GM04504 (cell line): ENCODE results near the gene SLC1A4.
A peak's percentile ranks its signal among the peaks of the same experiment; 100 is the strongest.
"Not testable (repeated sequence)": the region's sequence is repeated elsewhere in the genome, so short reads cannot be mapped to it uniquely, and the experiment has no call there.

Experiments
- DNase-seq: peaks from one replicate; pipeline ENCODE4 v3.0.0-alpha.2; 2012; ENCODE audit warnings: low read depth

SLC1A4 gene

DNA sequence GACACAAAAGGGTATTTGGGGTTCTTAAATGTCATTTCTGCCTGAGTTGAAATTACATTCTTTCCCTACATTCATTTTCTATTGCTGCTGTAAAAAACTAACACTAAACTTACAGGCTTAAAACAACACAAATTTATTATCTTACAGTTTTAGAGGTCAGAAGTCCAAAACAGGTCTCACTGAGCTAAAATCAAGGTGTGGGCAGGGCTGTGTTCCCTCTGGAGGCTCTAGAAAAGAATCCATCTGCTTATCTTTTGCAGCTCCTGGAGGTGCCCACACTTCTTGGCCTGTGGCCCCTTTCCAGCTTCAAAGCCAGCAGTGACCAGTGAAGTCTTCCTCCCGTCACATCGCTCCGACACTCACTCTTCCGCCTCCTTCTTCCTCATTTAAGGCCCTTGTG is 23.2 kb upstream of the SLC1A4 start:
- no peak for DNase-seq

DNA sequence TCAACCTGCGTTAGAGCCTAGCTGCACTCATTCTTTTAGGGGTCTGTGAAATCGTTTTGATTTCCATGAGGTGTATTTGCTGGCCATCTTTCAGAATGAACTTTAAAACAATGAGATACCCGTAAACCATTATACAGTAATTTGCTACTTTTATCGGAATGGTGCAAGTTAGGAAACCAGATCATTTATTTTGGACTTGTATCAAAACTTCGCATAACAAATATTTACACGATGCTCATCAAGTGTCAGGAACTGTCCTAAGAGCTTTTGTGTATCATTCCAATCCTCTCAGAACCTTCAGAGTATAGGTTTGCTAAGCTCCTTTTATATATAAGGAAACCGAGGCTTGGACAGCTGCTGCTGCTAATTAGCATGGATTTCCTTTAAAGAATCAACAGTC is 22.4 kb upstream of the SLC1A4 start:
- no peak for DNase-seq

DNA sequence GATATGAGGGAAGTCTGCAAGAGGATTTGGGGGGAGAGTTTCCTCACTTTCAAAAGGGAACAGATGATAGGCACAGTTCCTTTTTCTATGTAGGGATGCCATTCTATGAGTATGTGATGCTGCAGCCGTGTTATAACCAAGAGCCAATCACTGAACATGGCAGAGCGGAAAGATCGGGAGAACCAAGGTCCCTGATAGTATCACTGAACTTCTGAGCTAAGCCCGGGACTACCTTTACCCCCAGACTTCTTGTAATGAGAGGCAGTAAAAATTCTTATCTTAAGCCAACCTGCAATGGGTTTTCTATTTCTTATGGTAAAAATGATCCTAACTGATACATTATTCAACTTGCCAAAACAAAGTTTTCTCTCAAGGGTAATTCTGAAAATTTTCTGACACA is 21.6 kb upstream of the SLC1A4 start:
- DNase-seq = no peak

DNA sequence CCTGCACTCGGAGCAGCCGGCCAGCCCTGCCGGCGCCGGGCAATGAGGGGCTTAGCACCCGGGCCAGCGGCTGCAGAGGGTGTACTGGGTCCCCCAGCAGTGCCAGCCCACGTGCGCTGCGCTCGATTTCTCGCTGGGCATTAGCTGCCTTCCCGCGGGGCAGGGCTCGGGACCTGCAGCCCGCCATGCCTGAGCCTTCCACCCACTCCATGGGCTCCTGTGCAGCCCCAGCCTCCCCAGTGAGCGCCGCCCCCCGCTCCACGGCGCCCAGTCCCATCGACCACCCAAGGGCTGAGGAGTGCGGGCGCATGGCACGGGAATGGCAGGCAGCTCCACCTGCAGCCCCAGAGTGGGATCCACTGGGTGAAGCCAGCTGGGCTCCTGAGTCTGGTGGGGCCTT is 20.1 kb upstream of the SLC1A4 start:
- DNase-seq = not testable (repeated sequence)

DNA sequence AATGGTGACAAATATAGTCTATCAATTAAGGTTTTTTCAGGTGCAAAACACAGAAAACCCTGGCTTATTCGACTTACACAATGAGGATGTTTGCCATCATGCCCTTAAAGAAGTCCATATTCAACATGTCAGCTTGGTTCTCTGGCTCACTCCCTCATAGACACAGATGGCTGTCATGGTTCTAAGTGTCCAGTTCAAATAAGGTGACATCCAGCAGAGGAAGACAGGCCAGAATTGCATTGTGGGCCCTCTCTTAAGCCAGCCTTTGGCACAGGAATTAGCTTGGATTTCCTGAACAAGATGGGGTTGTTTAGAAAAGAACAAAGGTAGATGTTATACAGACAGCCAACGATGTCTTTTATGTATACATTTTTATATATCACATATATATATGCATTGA is 18.7 kb upstream of the SLC1A4 start:
- no peak for DNase-seq

DNA sequence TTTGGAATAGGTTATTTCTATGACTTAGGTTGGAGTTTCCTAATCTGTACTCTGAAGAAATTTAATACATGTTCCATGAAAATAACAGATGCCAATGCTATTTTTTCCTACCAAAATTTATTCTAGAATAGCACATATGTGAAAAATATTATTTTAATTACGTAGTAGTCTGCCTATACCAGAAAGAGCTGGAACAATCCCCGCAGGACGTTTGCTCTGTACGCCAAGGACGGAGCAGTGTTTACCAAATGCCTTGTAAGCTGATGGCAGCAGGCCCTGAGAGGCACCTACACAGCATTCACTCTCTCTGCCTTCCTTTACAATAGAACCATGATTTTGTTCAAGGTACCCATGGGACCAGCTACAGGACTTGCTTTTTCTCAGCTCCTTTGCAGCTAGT is 16.8 kb upstream of the SLC1A4 start:
- DNase-seq = no peak

DNA sequence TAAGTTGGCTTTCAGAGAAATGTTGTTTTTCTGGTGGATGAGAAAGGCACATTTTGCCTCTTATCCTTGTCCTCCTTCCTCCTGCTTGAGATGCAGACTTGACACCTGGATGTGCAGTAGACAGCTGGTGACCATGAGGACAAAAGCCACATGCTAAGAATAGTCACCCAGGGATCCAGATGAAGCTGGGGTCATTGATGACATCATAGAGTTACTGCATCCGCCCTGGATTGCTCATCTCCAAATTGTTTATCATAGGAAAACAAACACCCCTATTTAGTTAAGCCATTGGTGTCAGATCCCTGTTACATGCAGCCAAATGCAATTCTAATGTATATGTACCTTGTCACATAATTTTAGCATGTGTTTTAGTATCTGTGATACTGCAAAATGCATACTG is 16.3 kb upstream of the SLC1A4 start:
- no peak for DNase-seq

DNA sequence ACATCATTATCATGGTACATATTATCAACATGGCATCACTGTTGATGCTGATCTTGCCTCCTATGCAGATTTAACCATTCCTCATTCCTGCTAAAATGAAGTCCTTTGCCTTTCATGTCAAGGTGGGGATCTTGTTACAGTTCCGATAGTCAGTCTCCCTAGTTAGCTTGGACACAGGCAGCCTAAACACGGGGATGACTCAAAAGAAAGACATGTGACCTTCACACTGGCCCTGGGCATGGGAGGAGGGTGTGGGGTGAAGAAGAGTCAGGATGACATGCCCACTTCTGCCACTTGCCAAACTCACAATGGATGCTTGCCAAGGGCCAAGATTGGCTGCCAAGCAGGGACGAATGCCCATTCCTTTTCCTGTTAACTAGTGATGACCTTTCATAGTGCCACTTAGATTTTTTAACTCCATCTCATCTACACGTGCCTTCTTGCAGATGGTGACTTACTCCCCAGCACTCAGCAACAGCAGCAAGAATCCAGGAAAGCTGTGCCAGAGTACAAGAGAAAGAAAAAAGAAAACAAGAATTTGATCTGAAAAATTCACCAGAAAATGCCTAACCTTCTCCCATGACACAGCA is 13.9 kb upstream of the SLC1A4 start:
- DNase-seq = no peak

DNA sequence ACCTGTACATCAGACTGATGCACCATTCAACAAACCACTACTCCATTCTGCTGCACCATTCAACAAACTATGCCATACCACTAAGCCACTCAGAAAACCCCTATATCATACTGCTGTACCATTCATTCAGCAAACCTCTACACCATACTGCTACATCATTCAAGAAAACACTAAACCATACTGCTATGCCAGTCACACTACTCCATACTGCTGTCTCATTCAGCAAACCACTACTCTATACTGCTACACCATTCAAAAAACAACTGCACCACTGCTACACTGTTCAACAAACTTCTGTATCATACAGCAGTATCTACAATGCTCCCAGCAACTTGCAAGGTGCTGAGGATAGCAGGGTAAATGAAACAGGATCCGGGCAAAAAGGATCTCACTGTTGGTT is 12.9 kb upstream of the SLC1A4 start:
- no peak for DNase-seq

DNA sequence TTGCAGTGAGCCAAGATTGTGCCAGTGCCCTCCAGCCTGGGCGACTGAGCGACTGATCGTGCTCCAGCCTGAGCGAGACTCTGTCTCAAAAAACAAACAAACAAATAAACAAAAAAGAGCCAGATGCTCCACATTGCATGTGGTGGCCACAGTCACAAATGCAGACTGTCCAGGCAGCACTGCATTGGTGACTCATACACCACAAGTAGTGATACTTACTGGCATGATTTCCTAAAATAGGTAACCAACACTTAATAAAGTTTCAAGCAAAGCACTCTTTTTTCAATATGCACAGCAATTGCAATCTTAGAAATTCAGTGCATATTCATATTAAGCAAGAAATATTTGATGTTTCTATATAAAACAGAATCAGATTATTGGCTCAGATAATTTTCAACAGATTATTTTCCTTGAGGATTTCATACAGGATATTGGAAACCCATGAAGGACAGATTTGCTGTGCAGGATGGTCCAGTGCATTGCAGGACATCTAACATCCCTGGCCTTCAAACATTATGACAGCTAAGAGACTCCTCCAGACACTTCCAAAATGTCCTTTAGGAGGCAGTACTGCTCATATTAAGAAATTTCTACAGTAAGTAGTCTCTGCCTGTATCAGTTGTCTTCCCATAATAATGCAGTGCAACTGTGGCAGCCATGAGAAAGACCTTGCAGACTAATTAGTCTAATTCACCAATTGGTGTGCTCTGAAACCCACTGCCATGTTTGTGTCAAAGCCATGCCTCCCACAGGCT is 10.5 kb upstream of the SLC1A4 start:
- no peak for DNase-seq

DNA sequence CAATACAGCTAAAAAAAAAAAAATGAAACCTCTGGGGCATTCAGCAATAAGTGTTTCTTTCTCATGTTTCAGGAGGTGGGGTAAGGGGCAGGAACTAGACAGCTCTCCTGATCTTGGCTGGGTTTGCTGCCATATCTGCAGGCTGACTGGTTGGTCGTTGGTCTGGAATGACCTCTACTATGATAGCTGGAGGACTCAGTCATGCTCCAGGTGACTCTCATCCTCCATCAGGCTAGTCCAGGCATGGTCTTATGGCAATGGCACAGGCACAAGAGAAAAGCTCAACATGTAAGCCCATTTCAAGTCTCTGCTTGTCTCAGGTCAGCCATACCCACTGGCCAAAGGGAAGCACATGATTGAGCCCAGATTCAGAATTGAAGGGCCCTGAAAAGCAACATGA is 9.5 kb upstream of the SLC1A4 start:
- DNase-seq = no peak

DNA sequence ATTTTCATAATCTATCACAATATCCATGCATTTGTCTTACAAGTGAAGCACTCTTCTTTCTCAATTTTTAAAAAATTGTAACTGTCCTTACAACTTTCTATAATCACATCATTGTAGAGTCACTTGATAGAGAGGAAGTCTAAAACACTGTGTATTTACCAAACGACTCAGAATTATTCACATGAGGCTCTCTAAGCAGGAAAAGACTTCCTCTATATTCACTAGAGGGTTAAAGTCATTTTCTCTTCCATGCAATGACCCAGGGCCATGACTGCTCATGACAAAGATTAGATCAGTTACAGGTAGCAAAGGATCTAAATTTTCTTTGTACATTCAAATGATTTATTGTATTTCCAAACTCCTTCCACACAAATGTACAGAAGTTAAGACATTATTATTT is 9.0 kb upstream of the SLC1A4 start:
- DNase-seq = no peak

DNA sequence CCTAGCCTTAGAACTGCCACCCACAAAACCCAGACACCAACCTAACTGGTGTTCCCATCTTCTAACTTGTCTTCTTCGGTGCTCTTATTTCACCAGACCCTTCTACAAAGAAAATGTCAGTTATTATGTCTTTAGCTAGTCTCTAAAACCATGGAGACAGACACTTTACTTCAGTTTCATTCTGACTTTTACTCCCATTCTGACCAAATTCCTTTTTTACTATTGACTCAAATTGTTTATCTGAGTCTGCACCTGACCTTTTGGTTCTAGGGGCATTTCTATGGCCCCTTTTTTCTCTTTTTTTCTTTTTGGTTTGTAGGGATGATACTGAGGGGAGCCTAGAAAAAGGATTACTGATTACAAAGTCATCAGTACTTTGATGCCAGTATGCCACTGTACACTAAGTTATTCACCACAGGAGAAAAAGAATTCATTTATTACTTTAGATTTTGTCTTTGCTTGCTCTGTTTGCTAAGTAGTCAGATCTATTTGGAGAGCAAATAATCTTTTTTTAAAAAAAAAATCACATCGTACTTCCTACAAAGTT is 6.8 kb upstream of the SLC1A4 start:
- no peak for DNase-seq

DNA sequence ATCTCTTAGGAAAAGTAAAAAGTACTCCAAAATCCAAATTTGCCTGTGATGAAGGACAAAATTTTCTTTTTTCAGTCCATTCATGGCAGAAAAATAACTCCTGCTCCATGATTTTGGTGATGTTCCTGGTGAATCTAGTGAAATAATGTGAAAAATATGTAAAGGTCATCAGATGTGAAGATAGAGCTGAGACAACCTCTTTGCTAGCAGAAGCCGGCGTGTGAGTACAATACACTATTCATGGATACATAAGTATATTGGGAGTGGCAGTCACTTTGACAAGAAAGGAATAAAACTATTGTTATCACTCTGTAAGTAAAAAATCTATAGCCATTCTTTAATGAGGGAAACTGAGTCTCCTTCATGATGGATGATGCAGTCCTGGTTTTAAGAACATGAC is 6.3 kb upstream of the SLC1A4 start:
- DNase-seq = no peak

DNA sequence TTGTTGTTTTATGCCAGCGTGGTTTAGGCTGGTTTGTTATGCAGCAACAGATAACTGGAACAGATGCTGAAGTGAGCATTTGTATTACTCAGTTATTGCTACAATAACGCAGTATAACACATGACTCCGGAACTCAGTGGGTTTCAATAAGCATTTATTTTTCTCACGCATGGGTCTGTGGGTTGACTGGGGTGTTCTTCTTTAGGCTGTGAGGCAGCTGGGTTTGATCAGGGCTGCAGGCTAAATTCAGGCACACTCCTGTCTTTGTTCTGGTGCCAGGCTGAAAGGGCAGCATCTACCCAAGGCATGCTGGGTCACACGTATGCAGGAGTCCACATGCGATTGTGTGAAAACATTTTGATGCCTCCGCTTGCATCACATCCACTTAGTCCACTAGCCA is 3.8 kb upstream of the SLC1A4 start:
- DNase-seq = no peak

DNA sequence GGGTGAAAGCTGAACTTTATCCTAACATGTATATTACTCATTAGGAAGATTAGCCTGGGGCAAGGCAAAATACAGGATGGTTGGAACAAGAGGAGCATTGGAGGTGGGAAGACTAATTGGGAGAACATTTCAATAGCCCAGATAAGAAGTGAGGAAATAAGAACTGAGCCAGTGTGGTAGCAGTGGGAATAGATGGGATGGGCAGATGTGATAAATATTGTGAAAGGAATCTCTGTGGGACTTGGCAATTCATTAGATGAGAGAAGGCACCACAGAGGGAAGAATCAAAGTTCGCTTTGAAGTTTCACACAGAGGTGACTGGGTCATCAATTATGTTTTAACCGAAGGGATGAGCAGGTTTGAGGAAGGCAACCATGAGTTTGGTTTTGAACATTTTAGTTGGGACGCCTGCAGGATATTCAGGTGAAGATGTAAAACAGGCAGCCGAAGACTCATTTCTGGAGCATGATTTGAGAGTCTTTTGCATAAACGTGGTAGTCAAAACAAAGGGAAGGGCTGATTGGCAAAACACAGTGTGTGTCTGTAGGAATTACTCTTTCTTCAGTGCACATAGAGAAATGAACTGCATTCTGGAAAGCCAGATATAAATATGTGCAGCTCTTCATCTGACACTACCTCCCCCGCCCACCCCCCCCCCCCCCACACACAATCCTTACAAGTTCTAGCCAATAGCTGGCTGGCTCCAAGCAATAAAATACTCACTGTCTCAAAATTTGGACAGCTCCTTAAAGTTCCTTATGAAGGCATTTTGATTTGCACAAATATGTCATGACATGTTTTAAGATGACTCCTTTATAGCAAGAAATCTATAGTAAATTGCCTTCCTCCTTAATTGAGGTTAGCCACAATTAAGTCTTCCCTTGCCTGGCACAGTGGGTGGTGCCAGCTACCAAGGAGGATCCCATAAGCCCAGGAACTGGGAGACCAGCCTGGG is 1.9 kb upstream of the SLC1A4 start:
- no peak for DNase-seq

DNA sequence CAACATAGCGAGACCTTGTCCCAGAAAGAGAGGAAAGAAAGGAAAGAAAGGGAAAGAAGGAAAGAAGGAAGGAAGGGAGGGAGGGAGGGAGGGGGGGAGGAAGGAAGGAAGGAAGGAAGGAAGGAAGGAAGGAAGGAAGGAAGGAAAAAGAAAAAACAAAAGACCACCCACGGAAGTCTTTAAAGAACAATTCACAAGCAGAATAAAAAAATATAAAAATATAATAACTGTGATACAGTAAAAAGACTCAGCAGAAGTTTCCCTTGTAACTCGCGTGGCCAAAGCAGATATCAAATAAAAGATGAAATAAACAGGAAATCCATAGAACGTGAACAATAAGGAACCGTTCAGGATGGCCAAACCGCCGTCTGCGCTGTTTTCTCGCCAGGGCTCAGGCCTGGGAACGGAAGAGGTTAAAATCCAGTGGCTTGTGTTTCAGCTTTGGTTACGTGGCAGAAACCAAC is 1.2 kb upstream of the SLC1A4 start:
- no peak for DNase-seq

DNA sequence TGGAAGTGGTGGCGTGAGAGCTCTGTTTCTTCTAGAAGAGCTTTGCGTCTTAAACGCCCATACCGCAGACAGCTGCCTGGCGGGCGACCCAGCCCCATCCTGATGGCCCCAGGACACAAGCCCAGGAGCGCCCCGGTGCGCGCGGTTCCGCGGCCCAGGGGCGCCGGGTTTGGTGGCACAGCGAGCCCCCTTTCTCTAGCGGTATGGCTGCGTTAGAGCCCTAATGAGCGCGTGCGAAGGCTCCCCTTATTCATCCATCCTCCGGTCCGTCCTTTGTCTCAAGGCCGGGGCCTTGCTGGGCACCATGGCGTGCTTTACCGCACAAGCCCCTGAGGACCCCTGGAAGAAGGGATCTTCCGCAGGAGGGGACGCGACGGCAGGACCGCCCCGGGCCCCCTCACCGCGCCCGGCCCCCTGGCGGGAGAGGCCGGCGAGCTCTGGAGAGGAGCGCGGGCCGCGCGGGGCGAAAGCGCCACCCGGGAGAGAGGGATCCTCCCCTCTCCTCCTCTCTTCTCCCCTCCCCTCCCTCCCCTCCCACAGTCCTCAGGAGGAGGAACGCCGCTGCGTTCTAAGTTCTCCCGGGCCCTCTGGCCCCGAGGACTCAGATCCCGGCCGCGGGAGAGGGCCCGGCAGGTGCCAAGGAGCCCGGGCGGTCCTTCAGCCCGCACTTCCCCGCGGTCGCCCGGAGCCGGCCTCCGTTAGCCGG is 626 bp upstream of the SLC1A4 start:
- peak; percentile 77 for DNase-seq

DNA sequence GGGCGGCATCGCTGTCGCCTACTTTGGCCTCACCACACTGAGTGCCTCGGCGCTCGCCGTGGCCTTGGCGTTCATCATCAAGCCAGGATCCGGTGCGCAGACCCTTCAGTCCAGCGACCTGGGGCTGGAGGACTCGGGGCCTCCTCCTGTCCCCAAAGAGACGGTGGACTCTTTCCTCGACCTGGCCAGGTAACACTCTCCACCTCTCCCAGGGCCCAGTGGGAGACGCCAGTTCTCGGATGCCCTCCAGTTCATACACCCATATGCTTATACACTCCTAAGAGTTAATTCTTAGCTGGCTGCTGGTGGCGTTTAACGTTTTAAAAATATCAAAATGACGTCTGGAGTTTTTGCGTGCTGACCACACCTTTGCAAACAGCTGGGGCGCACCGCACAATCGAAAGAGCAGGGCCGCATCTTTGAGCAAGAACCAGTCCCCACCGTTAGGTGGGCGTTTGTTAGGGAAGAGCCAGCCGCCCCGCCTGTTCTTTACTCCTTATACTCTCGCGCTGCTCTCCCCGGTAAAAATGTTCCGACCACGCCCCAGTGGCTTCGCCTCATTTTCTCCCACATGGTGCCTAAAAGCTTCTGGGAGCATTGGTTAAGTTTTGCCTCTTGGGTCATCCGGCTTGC is 899 bp downstream of the SLC1A4 start:
- DNase-seq = no peak

DNA sequence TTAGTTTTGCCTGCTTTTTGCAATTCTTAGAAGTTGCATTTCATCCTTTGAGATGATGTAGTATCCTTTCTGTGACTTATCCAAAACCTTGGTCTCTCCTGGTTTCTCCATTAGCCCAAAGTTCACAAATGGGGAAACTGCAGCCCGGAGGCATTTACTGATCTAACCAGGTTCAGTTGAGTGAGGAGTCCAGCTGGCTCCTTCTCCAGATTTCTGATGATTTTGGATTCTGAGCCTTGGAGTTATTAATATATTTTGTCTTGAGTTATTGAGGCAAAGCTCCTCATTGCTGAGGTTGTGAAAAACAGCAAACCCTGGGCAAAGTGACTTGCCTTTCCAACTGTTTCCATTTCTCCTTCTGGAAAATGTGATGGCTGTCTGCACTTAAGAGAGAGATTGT is 1.7 kb downstream of the SLC1A4 start:
- no peak for DNase-seq

DNA sequence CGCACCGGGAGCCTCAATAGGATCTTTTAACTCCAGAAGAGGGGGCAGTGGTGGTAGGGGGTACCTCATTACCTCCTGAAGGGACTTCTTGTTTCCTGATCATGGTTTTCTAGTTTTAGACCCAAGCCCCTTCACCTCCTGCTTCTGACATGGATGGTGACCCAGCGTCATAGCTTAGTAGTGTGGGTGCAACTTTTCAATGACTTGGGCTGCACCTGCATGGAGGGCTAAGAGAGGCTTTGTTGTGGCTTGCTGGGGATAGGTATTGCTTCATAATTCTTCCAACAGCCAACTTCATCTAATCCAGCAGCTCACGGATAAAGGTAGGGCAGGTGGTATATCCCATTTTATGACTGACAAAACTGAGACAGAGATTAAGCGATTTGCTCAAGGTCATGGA is 3.0 kb downstream of the SLC1A4 start:
- DNase-seq = no peak

DNA sequence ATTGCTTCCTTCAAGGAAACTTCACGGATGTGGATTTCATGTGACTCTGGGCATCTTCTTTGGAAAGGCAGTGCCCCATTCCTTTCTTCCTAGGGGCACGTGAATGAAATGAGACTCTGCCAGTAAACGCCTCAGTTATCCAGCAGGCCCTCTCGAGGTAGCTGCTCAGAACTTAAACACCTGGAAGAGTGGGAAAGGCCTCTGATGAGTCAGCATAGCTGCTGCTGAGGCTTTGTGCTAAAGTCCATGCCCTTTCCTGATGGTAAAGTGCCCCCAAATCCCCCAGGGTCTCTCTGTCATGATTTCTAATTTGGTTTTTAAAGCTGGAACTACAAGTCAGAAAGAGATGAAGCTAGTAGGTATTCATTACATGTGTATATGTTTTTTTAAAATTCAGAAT is 3.8 kb downstream of the SLC1A4 start:
- DNase-seq = no peak
